GM13977 (cell line): ENCODE results near the gene LIPK.

Source experiments
- DNase-seq: peaks from one replicate; pipeline ENCODE4 v3.0.0; 2012; ENCODE audit warnings: low spot score
- CTCF ChIP-seq: IDR thresholded peaks from 2 replicates; pipeline ENCODE4 v1.5.1; 2012; ENCODE audit warnings: mild to moderate bottlenecking, control low read depth; ENCODE audit not compliant: insufficient read depth; ENCODE audit errors: extremely low read depth, missing control alignments
- in situ Hi-C: fragments of 300-500 bp; cut with MboI; formaldehyde crosslinking; loops from one replicate; pipeline ENCODE4 v1.12.0; 2022; ENCODE audit warnings: low sequenced_read_pairs, low pct_unique_long_range_greater_than_20kb, mixed read lengths, inconsistent platforms; ENCODE audit not compliant: unreplicated experiment

Gene LIPK

DNA sequence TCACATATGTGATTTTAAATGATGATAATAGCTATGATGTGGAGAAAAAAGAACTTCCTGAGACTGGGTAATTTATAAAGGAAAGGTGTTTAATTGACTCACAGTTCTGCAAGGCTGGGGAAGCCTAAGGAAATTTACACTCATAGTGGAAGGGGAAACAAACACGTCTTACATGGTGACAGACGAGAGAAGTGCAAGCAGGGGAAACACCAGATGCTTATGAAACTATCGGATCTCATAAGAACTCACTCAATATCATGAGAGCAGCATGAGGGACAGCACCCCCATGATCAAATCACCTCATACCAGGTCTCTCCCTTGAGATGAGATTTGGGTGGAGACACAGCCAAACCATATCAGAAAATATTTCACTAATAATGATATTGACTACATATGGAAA, 49.7 kb downstream of the LIPK start:
- no peak for DNase-seq
- in situ Hi-C loops = no loop called here
- no peak for TF ChIP-seq CTCF

- TF ChIP-seq CTCF = no peak
- in situ Hi-C loops = no loop called here
- DNase-seq = no peak
Measured at GRCh38 chr10:88756660-88757059, 50.6 kb downstream of the LIPK start.

DNA sequence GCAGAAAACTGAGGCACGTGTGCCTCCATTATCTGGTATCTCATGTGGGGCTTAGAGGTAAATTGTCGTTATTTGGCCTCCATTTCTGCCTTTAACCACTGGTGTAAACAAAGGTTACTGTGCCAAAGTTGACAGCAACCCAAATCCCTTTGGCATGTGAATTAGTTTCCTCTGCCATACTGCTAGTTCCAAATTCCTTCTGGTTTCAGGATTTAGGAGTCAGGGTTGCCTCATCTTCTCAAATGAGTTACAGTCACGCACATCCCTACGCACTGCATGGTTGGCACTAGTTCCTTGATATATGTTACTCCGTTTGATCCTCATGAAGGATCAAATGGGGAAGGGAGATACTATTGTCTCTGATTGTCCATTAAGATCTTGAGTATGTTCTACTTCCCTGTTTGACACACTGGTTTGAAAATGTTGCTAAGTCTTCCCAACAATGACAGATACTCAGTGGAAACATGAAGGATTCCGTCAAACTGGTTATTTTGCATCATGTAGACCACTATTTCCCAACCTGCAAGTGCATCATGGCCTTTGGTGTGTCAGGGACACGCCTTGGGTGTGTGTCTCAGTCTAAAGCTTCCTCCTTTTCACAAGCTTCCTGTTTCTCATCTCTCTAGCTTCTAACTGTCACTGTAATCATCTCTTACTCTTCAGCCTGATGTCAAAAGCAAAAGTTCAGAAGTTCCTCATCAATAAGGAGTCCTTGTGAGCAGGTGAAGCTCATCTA, 53.5 kb downstream of the LIPK start, which contains the start of gene LIPN:
LIPN (plus strand) TSS at position 655 of the 736 bp plus-strand sequence. CDS start 1,386 bp downstream, outside the sequence.
- in situ Hi-C loops = no loop called here
- no peak for DNase-seq
- no peak for TF ChIP-seq CTCF

DNA sequence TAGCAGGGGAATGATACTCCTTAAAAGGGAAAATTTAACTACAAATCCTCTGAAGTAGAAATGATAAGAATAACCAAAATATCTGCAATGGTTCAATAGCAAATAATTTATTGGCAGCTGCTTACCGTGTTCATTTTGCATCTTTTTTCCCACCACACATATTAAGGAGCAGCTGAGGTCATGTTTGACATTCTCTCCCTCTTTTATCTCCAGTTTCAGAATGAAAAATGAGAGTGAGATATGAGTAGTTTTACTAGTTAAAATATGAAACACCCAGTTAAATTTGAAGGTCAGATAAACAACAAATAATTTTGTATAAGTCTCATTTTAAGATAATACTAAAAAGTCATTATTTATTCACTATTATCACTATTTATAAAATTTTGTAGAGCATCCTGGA, 56.9 kb downstream of the LIPK start:
- no peak for DNase-seq
- no peak for TF ChIP-seq CTCF
- in situ Hi-C loops = no loop called here

GRCh38 chr10:88763441-88763840, 57.4 kb downstream of the LIPK start:
- no peak for TF ChIP-seq CTCF
- no peak for DNase-seq
- in situ Hi-C loops = no loop called here

DNA sequence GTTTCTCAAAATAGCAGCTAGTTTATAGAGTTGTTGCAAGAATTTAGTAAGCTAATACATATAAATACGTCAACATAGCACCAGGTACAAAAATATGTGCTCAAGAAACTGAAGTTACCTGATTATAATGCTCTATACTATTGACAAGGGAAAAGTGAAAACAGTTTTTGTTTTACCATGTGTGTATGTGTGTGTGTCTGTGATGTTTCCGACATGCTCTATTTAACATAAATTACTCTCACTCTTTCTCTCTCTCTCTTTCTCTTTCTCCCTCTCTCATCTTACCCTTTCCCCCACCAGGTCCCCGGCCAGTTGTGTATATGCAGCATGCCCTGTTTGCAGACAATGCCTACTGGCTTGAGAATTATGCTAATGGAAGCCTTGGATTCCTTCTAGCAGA, 58.1 kb downstream of the LIPK start:
- DNase-seq = no peak
- TF ChIP-seq CTCF = no peak
- in situ Hi-C loops = no loop called here
